Left colon (tissue), 2 donors: ENCODE measurements around the gene VCAN. TPM values are rescaled to one million over a fixed set of nuclear protein-coding genes. Genes with fewer than 3 reads are reported as not detected.

Experiments used
- ATAC-seq: fragments of 200-7000 bp; cut with Tn5 transposase; one replicate; pipeline ENCODE4 v1.9.1; 2020; ENCODE audit warnings: mild to moderate bottlenecking, moderate library complexity
- DNase-seq, 2 donors: peaks; one replicate each; pipeline ENCODE4 v3.0.0-alpha.2; 2020
- intact Hi-C, 2 donors: fragments of 100-400 bp; cut with DNase I in 1 of 2; cut with micrococcal nuclease in 1 of 2; formaldehyde crosslinking; loops; one replicate each; pipeline versions ENCODE4 v1.11.2 to v1.14.0; 2022; cut with DNase I, micrococcal nuclease
- total RNA-seq, 2 donors: library from RNA; stranded (reverse); fragmentation: NEBNext Ultra II Directional; extraction: Animal tissue kit (Norgen Biotek cat#: 25700); gene quantifications; one replicate each; pipeline ENCODE4 v1.2.1, GENCODE V29; 2021
- donor health status: DM: no; HTN: no; CAD: no.
- donor health status: DM: yes; HTN: yes; CAD: no.

The VCAN gene
- total RNA-seq, 2 donors from 2014 or later: 4.7 to 15.5 TPM

- DNase-seq (peak in 1 of 2 donors; percentile 25), ATAC-seq (no peak)
- intact Hi-C loops: no loop called here
These were observed 81.5 kb downstream of the VCAN start for GRCh38 chr5:83553000-83553486.

- no peak for ATAC-seq
- intact Hi-C loops: no loop called here
- no peak for DNase-seq
These were observed 82.6 kb downstream of the VCAN start for GRCh38 chr5:83554133-83554532.

- no peak for DNase-seq
- intact Hi-C loops: no loop called here
- no peak for ATAC-seq
These were observed 83.1 kb downstream of the VCAN start for GRCh38 chr5:83554686-83555085.

- intact Hi-C loops: no loop called here
- ATAC-seq (no peak), DNase-seq (no peak)
These were observed 83.7 kb downstream of the VCAN start for GRCh38 chr5:83555263-83555662.

- DNase-seq (no peak), ATAC-seq (no peak)
- intact Hi-C loops: no loop called here
These were observed 84.6 kb downstream of the VCAN start for GRCh38 chr5:83556190-83556589.

GRCh38 chr5:83559118-83559785 lies 87.7 kb downstream of the VCAN start:
- DNase-seq: no peak
- intact Hi-C loops: no loop called here
- no peak for ATAC-seq

GRCh38 chr5:83562071-83562606 lies 90.6 kb downstream of the VCAN start:
- ATAC-seq (no peak), DNase-seq (no peak)
- intact Hi-C loops: loop anchor here in 1 of 2 donors (5.0 to 10.0 kb wide), 2 partner anchors 917 to 1210 kb away; no protein-coding TSS in a partner anchor

- DNase-seq: no peak
These were observed 91.4 kb downstream of the VCAN start for GRCh38 chr5:83562791-83563557.

GRCh38 chr5:83563631-83564030 lies 92.1 kb downstream of the VCAN start:
- ATAC-seq: no peak
- intact Hi-C loops: loop anchor here in 1 of 2 donors (5.0 to 10.0 kb wide), 2 partner anchors 919 to 1211 kb away; no protein-coding TSS in a partner anchor
- DNase-seq: no peak

More at GRCh38 chr5:83562791-83563557, 91.4 kb downstream of the VCAN start:
- no peak for ATAC-seq
- intact Hi-C loops: loop anchor here in 1 of 2 donors (5.0 to 10.0 kb wide), 2 partner anchors 918 to 1211 kb away; no protein-coding TSS in a partner anchor

GRCh38 chr5:83564069-83564749 lies 92.7 kb downstream of the VCAN start:
- intact Hi-C loops: loop anchor here in 1 of 2 donors (5.0 to 10.0 kb wide), 2 partner anchors 919 to 1212 kb away; no protein-coding TSS in a partner anchor
- no peak for DNase-seq
- ATAC-seq: no peak

- intact Hi-C loops: loop anchor here in 1 of 2 donors (10.0 kb wide), 1 partner anchor 923 kb away; no protein-coding TSS in a partner anchor
- ATAC-seq (no peak), DNase-seq (no peak)
These were observed 96.2 kb downstream of the VCAN start for GRCh38 chr5:83567741-83568140.

- ATAC-seq (no peak), DNase-seq (no peak)
- intact Hi-C loops: loop anchor here in 1 of 2 donors (10.0 kb wide), 1 partner anchor 923 kb away; no protein-coding TSS in a partner anchor
These were observed 96.6 kb downstream of the VCAN start for GRCh38 chr5:83568186-83568585.

- ATAC-seq (no peak), DNase-seq (no peak)
- intact Hi-C loops: no loop called here
These were observed 99.4 kb downstream of the VCAN start for GRCh38 chr5:83570916-83571315.

- no peak for ATAC-seq
- intact Hi-C loops: no loop called here
These were observed 100.7 kb downstream of the VCAN start for GRCh38 chr5:83572271-83572670.

GRCh38 chr5:83576341-83576740 lies 104.8 kb downstream of the VCAN start:
- no peak for DNase-seq
- intact Hi-C loops: no loop called here

More at GRCh38 chr5:83572271-83572670, 100.7 kb downstream of the VCAN start:
- no peak for DNase-seq

GRCh38 chr5:83577036-83577636 lies 105.6 kb downstream of the VCAN start:
- ATAC-seq (peak; percentile 70), DNase-seq (peak; percentile 27 to 46)
- intact Hi-C loops: no loop called here

More at GRCh38 chr5:83576341-83576740, 104.8 kb downstream of the VCAN start:
- ATAC-seq: no peak

GRCh38 chr5:83583859-83584258 lies 112.3 kb downstream of the VCAN start:
- intact Hi-C loops: no loop called here
- ATAC-seq (no peak), DNase-seq (no peak)
